Activated CD8-positive, alpha-beta memory T cell treated with anti-CD3 and anti-CD28 coated beads, Interleukin-2, amount 10 ng/mL, durations not matched to agents 7 days and 5 days (primary cell): ENCODE results near the gene SELENOM. TPM values are rescaled to one million over a fixed set of nuclear protein-coding genes. Genes with fewer than 3 reads are reported as not detected.

Source experiments
- ATAC-seq: fragments of 150-1000 bp; cut with Tn5 transposase; one replicate; pipeline ENCODE4 v1.10.0; 2021; ENCODE audit warnings: moderate library complexity
- CTCF ChIA-PET: fragments of 350-600 bp; sonication (Branson Sonifier 250); formaldehyde crosslinking; loops from one replicate; lab custom pipeline; 2021; ENCODE audit warnings: antibody characterized with exemption; lab: Charles Lee
- DNase-seq: peaks from one replicate; pipeline ENCODE4 v3.0.0-alpha.2; 2020
- H3K27ac Mint-ChIP-seq: one replicate; pipeline ENCODE4 v1.8.0; 2021; ENCODE audit warnings: mild to moderate bottlenecking, mixed read lengths
- H3K27me3 Mint-ChIP-seq: one replicate; pipeline ENCODE4 v1.8.0; 2021; ENCODE audit warnings: mixed read lengths
- H3K36me3 Mint-ChIP-seq: one replicate; pipeline ENCODE4 v1.8.0; 2021; ENCODE audit warnings: mild to moderate bottlenecking, mixed read lengths
- H3K4me1 Mint-ChIP-seq: one replicate; pipeline ENCODE4 v1.8.0; 2021; ENCODE audit warnings: mixed read lengths
- H3K4me3 Mint-ChIP-seq: one replicate; pipeline ENCODE4 v1.8.0; 2021; ENCODE audit warnings: mild to moderate bottlenecking, moderate library complexity, mixed read lengths
- H3K9me3 Mint-ChIP-seq: one replicate; pipeline ENCODE4 v1.8.0; 2022; ENCODE audit warnings: low read depth, mixed read lengths
- total RNA-seq, 2 experiments: library from RNA; stranded (reverse); gene quantifications; one replicate each; pipeline ENCODE4 v1.2.3, GENCODE V29; 2021

Gene SELENOM
- total RNA-seq, 2 experiments from 2014 or later = 0.49 to 1.5 TPM

DNA sequence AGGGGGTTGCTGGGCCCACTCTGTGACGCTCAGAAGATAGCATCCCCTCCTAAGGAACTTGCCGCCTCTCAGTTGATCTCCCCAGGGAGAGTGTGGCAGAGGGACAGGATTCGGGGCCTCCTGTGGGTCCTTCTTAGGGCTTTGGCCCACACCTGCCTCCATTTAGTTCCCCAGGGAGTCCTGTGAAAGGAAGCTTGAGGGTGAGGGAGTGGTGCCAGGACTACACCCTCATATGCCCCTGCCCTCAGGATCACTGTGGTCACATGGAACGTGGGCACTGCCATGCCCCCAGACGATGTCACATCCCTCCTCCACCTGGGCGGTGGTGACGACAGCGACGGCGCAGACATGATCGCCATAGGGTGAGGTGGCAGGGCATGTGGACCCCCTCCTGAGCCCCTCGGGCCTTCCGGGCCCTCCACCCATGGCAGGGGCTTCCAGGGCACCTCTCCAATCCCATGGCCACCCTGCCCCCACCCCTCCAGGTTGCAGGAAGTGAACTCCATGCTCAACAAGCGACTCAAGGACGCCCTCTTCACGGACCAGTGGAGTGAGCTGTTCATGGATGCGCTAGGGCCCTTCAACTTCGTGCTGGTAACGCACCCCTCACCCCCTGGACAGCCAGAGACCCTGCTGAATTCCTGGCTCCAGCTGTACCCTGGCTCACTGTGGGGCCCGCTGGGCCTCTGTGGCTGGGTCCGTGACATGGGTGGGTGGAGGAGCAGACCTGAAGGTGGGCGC is 18.9 kb upstream of the SELENOM start:
- no peak for DNase-seq
- no peaks in the 10 kb centered on the region for H3K9me3 Mint-ChIP-seq
- H3K27ac Mint-ChIP-seq = no peak overlapping the region
- H3K36me3 Mint-ChIP-seq = no peaks in the 10 kb centered on the region
- CTCF ChIA-PET = interaction anchor here (0.6 kb wide), 1 partner anchor 748 kb away, joined by 3 read pairs; no protein-coding TSS in a partner anchor
- H3K27me3 Mint-ChIP-seq = no peaks in the 10 kb centered on the region
- no peak overlapping the region for H3K4me3 Mint-ChIP-seq
- H3K4me1 Mint-ChIP-seq = no peaks in the 10 kb centered on the region
- ATAC-seq = no peak

DNA sequence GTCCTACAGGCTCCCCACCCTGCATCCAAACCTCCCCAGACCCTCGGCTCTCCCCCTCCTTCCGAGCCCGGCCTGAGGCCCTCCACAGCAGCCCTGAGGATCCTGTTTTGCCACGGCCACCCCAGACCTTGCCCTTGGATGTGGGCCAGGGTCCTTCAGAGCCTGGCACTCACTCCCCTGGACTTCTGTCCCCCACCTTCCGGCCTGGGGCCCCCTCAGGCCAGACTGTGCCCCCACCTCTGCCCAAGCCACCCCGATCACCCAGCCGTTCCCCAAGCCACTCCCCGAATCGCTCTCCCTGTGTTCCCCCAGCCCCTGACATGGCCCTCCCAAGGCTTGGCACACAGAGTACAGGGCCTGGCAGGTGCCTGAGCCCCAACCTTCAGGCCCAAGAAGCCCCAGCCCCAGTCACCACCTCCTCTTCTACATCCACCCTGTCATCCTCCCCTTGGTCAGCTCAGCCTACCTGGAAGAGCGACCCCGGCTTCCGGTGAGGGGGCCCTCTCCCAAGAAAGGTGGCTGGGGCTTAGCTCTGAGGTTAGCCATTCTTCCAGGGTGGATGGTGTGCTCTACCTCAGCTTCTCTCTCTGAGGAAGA is 18.3 kb upstream of the SELENOM start:
- ATAC-seq (no peak), DNase-seq (no peak)
- H3K4me1 Mint-ChIP-seq = no peaks in the 10 kb centered on the region
- no peaks in the 10 kb centered on the region for H3K36me3 Mint-ChIP-seq
- H3K9me3 Mint-ChIP-seq = no peaks in the 10 kb centered on the region
- CTCF ChIA-PET = interaction anchor here (0.6 kb wide), 1 partner anchor 748 kb away, joined by 3 read pairs; no protein-coding TSS in a partner anchor
- H3K27ac Mint-ChIP-seq = no peak overlapping the region
- no peak overlapping the region for H3K4me3 Mint-ChIP-seq
- no peaks in the 10 kb centered on the region for H3K27me3 Mint-ChIP-seq

DNA sequence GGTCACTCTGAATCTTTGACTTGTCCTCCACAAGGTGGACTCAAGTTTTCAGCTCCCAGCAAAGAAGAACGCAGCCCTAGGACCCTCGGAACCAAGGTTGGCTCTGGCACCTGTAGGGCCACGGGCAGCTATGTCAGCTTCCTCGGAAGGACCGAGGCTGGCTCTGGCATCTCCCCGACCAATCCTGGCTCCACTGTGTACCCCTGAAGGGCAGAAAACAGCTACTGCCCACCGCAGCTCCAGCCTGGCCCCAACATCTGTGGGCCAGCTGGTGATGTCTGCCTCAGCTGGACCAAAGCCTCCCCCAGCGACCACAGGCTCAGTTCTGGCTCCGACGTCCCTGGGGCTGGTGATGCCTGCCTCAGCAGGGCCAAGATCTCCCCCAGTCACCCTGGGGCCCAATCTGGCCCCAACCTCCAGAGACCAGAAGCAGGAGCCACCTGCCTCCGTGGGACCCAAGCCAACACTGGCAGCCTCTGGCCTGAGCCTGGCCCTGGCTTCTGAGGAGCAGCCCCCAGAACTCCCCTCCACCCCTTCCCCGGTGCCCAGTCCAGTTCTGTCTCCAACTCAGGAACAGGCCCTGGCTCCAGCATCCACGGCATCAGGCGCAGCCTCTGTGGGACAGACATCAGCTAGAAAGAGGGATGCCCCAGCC is 17.6 kb upstream of the SELENOM start:
- Mint-ChIP-seq H3K4me3 (no peak overlapping the region), H3K4me1 (no peaks in the 10 kb centered on the region), H3K27me3 (no peaks in the 10 kb centered on the region), H3K9me3 (no peaks in the 10 kb centered on the region), H3K27ac (no peak overlapping the region), H3K36me3 (no peaks in the 10 kb centered on the region)
- ATAC-seq (no peak), DNase-seq (no peak)
- CTCF ChIA-PET = interaction anchor here (0.8 kb wide), 1 partner anchor 16 kb away, joined by 3 read pairs; no protein-coding TSS in a partner anchor

DNA sequence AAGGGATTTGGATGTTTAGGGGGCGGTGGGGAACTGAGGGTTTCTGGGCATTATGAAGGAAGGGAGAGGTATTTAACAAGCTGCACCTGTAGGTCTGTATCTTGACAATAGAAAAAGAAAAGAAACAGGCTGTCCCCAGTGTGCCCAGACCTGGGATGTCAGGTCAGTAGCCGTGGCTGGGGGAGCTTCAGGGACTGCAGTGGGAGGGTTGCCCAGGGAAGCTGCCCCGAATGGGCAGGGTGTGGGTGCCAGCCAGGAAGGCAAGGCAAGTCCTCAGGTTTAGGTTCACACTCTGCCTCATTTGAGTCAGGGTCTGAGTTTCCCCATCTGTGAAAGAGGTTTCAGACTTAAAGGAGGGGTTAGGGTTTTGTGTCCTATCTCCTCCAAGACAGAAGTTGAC is 16.9 kb upstream of the SELENOM start:
- H3K4me3 Mint-ChIP-seq = no peak overlapping the region
- ATAC-seq (no peak), DNase-seq (no peak)
- no peaks in the 10 kb centered on the region for H3K4me1 Mint-ChIP-seq
- H3K27me3 Mint-ChIP-seq = no peaks in the 10 kb centered on the region
- no peaks in the 10 kb centered on the region for H3K9me3 Mint-ChIP-seq
- no peaks in the 10 kb centered on the region for H3K36me3 Mint-ChIP-seq
- CTCF ChIA-PET = interaction anchor here (0.8 kb wide), 1 partner anchor 15 kb away, joined by 3 read pairs; no protein-coding TSS in a partner anchor
- H3K27ac Mint-ChIP-seq = no peak overlapping the region

DNA sequence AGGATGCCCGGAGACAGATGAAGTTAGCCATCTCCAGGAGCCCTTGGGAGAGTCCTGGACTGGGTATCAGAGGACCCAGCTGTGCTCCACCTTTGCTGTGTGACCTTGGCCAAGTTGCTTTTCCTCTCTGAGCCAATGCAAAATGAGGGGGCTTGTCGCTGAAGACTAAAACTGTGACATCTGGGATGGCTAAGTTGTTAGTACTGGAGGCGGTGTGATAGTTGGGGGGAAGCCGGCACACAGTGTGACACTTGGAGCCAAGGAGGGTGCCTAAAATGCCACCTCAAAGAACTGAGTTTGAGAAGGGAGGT is 15.9 kb upstream of the SELENOM start:
- Mint-ChIP-seq H3K4me3 (no peak overlapping the region), H3K27ac (no peak overlapping the region), H3K27me3 (no peaks in the 10 kb centered on the region), H3K9me3 (no peaks in the 10 kb centered on the region), H3K36me3 (no peaks in the 10 kb centered on the region), H3K4me1 (no peaks in the 10 kb centered on the region)
- DNase-seq = no peak
- CTCF ChIA-PET = no interaction called here
- no peak for ATAC-seq

DNA sequence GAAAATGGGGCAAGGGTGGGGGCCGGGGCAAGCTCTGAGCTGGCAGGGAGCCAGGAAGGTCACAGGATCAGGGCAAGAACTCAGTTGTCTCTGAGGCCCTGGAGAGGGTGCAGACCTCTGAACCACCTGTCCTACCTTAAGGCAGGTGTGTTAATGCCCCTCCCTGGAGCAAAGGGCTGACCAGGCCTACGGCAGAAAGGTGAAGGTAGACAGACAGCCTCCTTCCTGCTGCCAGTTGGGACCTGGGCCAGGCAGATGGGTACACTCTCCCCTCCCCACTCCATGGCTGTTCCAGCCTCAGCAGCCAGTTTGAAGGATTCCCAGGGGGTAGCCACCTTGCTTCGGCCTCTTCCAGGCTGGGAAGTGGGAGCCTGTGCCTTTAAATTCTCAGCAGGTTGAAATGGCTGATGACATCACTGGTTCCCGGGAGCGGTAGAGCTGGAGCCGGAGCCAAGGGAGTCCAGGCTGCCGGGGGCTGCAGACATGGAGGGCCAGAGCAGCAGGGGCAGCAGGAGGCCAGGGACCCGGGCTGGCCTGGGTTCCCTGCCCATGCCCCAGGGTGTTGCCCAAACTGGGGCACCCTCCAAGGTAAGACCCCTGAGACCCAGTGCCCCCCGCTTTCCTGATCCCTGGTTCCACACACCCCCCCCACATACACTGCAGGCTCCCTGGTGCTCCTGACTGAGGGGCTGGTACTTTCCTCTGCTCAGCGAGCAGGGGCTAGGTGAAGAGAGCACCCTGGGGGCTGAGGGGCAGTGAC is 15.3 kb upstream of the SELENOM start, which contains the start of gene INPP5J:
Gene INPP5J, plus strand, starts transcription at position 435 of the 760 bp plus-strand sequence. Its CDS starts 49 bp downstream, at position 484.
- H3K9me3 Mint-ChIP-seq = no peaks in the 10 kb centered on the region
- no peaks in the 10 kb centered on the region for H3K27me3 Mint-ChIP-seq
- no peak for ATAC-seq
- no peak within 1 kb of the TSS for H3K4me3 Mint-ChIP-seq
- CTCF ChIA-PET = no interaction called here
- DNase-seq = no peak
- H3K4me1 Mint-ChIP-seq = no peaks in the 10 kb centered on the region
- H3K36me3 Mint-ChIP-seq = no peaks in the 10 kb centered on the region
- H3K27ac Mint-ChIP-seq = no peak within 1 kb of the TSS

DNA sequence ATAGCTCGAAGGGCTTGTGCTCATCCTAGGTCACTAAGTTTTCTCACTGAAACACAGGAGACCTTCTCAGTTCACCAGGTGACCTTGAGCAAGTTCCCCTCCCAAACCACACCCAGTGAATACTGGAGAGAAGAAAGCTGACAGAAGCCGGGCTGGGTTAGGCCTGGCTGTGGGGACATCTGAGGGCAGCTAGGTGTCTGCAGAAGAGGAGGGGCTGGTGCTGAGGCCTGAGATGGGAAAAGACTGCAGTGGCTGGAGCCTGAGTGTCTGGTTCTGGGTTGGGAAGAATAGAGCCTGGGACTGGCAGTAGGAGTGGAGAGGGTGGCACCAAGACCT is 14.8 kb upstream of the SELENOM start:
- CTCF ChIA-PET = no interaction called here
- H3K27ac Mint-ChIP-seq = no peak overlapping the region
- no peaks in the 10 kb centered on the region for H3K4me1 Mint-ChIP-seq
- H3K9me3 Mint-ChIP-seq = no peaks in the 10 kb centered on the region
- no peak for ATAC-seq
- H3K36me3 Mint-ChIP-seq = no peaks in the 10 kb centered on the region
- H3K27me3 Mint-ChIP-seq = no peaks in the 10 kb centered on the region
- no peak for DNase-seq
- no peak overlapping the region for H3K4me3 Mint-ChIP-seq

DNA sequence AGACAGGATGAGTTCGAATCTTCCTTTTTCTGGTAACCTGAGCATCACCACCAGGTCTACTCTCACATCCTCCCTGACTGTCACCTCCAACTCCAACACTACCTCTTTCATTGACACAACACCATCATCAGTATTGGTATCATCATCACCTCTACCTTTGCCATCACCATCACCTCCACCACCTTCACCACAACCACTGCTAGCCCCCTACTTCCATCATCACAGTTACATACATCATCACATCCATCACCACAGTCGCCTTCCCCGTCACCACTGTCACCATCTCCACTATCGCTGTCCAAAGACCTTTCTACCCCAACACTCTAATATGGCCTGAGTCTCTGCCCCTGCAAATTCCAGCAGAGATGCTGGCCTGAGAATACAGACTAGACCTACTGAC is 14.0 kb upstream of the SELENOM start:
- no peaks in the 10 kb centered on the region for H3K36me3 Mint-ChIP-seq
- CTCF ChIA-PET = no interaction called here
- no peak for ATAC-seq
- no peaks in the 10 kb centered on the region for H3K9me3 Mint-ChIP-seq
- no peaks in the 10 kb centered on the region for H3K4me1 Mint-ChIP-seq
- no peak for DNase-seq
- no peak overlapping the region for H3K27ac Mint-ChIP-seq
- no peaks in the 10 kb centered on the region for H3K27me3 Mint-ChIP-seq
- no peak overlapping the region for H3K4me3 Mint-ChIP-seq

DNA sequence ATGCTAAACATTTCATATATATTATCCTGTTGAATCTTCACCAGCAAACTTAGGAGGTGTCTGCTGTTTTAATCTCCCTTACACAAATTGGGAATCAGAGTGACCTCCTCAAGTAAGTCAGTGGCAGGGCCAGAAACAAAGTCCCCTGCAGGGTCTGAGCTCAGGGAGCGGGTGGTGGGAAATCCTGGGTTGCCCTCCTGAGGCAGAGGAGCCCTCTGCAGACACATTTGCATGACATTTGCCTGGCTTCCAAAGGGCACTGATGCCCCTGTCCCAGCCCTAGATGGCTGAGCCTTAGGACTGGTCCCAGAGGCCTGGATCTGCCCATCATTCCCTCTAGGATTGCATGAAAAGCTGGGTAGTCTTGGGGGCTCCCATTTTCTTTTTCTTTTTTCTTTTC is 13.3 kb upstream of the SELENOM start:
- CTCF ChIA-PET = no interaction called here
- Mint-ChIP-seq H3K4me3 (no peak overlapping the region), H3K4me1 (no peaks in the 10 kb centered on the region), H3K9me3 (no peaks in the 10 kb centered on the region), H3K36me3 (no peaks in the 10 kb centered on the region), H3K27me3 (no peaks in the 10 kb centered on the region), H3K27ac (no peak overlapping the region)
- no peak for ATAC-seq
- no peak for DNase-seq

DNA sequence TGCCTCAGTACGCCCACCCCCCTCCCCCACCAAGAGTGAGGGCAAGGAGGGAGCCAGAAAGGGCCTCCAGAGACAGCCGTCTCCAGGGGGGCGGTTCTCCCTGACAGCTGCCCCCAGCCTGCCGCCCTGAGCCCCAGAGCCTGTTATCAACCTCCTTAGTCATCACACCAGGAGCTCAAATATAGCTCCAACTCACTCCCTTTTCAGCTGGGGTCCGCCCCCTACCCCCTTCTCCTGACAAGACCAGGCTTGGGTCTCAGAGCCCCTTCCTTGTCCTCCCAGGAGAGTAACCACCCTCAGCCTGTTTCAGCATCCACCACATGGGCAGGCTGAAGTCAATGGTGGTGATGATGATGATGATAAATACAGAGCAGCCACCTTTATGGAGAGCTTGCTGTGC is 12.9 kb upstream of the SELENOM start:
- no peak for DNase-seq
- Mint-ChIP-seq H3K27ac (no peak overlapping the region), H3K9me3 (no peaks in the 10 kb centered on the region), H3K4me1 (no peaks in the 10 kb centered on the region), H3K4me3 (no peak overlapping the region), H3K27me3 (no peaks in the 10 kb centered on the region), H3K36me3 (no peaks in the 10 kb centered on the region)
- CTCF ChIA-PET = no interaction called here
- no peak for ATAC-seq

DNA sequence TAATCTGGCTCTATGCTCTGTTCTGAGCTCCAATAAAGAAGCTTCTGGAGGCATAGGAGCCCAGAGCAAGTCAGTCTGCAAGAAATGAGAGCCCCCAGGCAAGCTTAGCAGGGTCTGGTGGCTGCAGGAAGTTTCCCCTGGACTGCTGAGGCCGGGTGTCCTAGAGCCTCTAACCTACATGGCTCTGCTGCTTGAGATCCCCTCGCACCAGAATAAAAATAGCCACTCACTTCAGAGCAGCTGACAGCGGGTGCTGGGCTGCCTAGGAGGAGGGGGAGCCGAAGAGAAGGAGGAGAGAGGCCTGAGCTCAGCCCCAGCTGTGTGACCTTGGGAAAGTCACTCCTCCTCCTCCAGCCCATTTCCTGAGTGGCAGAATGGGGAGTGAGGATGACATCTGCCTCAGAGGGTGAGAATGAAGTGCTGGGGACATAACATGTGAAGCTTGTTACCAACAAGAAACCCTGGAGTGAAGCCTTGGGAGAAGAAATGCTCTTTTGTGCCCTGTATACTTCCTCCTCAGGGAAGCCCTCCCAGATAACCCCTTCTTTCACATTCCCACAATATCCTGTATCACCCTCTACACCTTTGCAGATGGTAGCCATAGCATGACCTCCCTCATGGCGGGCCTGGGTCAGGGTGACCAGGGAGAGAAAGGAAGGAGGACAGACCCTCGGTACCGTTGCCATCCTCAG is 11.8 kb upstream of the SELENOM start:
- no peaks in the 10 kb centered on the region for H3K27me3 Mint-ChIP-seq
- CTCF ChIA-PET = interaction anchor here (0.5 kb wide), 1 partner anchor 117 kb away, joined by 5 read pairs; no protein-coding TSS in a partner anchor
- H3K36me3 Mint-ChIP-seq = no peaks in the 10 kb centered on the region
- no peaks in the 10 kb centered on the region for H3K9me3 Mint-ChIP-seq
- H3K4me1 Mint-ChIP-seq = no peaks in the 10 kb centered on the region
- no peak overlapping the region for H3K4me3 Mint-ChIP-seq
- DNase-seq = no peak
- ATAC-seq = no peak
- no peak overlapping the region for H3K27ac Mint-ChIP-seq

DNA sequence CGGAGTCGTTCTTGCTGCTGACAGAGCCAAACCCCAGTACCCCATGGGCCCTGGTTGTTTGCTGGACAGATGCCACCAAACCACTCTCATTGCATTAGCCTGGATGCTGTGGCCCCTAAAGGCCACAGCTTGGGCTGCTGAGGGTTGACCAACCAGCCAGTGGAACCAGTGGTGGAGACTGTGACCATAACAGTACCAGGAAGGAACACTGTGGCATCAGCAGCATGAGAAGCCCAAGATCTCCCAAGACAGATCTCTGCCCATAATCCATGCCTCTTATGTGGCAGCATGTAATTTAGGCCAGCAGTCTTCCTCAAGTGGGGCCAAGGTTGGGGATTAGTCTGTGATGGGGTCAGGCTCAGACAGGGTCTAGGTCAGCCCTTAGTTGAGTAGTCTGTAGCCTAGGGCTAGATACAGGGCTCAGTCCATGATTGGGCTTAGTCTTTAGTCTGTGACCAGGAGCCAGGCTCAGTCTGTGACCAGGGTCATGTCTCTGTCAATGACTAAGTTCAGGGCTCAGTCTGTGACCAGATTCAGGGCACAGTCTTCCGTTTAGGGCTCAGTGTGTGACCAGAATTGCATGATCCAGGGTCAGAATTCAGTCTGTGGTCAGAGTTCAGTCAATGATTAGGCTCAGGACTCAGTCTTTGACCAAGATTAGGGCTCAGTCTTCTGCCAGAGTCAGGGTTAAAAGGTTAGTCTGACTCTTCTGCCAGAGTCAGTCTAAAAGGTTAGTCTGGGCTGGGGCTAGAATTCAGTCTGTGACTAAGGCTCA is 10.9 kb upstream of the SELENOM start:
- Mint-ChIP-seq H3K27me3 (no peaks in the 10 kb centered on the region), H3K4me3 (no peak overlapping the region), H3K9me3 (no peaks in the 10 kb centered on the region), H3K4me1 (no peaks in the 10 kb centered on the region), H3K36me3 (no peaks in the 10 kb centered on the region), H3K27ac (no peak overlapping the region)
- CTCF ChIA-PET = interaction anchor here (0.6 to 1.2 kb wide), 2 partner anchors 11 kb away, joined by 3 read pairs; partner anchors contain the start of gene SELENOM
- ATAC-seq (no peak), DNase-seq (no peak)
